ENCODE data around the gene GARNL3.

GARNL3 gene

DNA sequence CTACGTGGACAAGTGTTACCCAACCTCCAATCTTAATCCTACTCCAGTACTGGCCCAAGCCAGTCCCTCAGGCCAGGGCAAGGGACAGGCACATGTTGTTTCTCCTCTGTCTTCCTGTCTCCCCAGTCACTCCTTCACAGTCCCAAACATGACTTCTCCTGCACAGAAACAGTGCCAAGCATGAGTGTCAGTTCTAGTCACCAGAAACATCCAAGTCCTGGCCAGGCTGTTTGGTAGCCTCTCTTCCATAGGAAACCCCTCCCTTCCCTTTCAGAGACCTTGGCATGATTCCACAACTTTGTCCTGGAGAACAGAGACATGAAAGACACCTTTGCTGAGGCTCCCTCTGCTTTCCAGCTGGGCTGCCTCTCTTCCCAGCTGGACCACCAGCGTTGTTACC lies 76.1 kb downstream of the GARNL3 start:
- no peak overlapping the region for H3K4me3 ChIP-seq (replicated peaks; ENCODE audit: low read depth, low read length)
- TF ChIP-seq, protein P1, sequence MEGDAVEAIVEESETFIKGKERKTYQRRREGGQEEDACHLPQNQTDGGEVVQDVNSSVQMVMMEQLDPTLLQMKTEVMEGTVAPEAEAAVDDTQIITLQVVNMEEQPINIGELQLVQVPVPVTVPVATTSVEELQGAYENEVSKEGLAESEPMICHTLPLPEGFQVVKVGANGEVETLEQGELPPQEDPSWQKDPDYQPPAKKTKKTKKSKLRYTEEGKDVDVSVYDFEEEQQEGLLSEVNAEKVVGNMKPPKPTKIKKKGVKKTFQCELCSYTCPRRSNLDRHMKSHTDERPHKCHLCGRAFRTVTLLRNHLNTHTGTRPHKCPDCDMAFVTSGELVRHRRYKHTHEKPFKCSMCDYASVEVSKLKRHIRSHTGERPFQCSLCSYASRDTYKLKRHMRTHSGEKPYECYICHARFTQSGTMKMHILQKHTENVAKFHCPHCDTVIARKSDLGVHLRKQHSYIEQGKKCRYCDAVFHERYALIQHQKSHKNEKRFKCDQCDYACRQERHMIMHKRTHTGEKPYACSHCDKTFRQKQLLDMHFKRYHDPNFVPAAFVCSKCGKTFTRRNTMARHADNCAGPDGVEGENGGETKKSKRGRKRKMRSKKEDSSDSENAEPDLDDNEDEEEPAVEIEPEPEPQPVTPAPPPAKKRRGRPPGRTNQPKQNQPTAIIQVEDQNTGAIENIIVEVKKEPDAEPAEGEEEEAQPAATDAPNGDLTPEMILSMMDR (IDR thresholded peaks at IDR 0.05; ENCODE audit: low read depth, low read length, missing control alignments), result no peak
- DNase-seq (ENCODE audit: extremely low read depth, low read depth), result no peak

DNA sequence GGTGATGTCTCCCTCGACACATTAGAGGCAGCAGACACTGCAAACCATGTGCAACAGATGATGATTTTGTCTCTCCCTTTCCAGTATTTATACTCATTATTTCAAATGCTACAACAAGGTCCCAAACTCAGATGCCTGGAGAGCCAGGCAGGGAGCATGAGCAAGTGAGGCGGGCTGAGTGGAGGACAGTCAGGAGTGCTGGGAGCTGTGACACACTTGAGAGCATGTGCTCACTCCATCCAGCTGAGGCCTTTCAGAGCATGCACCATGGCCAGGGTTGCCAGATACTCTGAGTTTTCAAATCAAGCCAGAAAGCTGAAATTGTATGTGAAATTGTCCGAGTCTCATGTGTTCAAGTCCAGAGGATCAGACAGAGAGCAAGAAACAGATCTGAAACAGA lies 76.6 kb downstream of the GARNL3 start:
- TF ChIP-seq, protein P1 (IDR thresholded peaks at IDR 0.05; ENCODE audit: low read depth, low read length, missing control alignments), result no peak
- no peak overlapping the region for H3K4me3 ChIP-seq (replicated peaks; ENCODE audit: low read depth, low read length)
- DNase-seq (ENCODE audit: extremely low read depth, low read depth), result no peak

DNA sequence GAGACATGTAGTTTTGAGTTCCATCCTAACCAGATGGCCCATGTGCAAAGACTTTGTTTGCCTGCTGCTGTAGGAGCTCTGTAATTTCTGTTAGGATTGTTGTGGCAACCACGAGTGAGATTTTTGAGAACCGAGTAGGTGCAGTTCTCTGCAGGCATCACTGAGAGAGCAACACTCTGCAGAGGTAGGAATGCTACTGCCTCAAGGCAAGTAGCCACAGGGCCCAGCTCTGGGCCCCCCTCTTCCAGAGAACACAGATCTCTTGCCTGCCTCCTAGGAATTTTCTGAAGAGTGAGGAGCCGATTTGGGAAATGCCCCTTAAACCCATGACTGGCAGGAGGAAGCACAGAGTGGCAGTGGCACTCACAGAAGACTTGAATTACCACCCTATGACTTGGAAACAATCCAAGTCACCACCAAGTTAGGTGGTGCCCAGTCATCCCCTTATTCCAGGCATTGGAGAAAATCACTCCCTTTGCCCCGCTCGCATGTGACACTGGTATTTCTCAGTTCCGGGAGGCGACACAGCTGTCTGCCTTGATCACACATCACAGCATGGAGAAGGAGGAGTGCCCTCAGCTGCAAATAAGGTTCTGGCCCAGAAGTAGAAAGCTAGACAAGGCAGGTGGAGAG lies 79.9 kb downstream of the GARNL3 start:
- H3K4me3 ChIP-seq (replicated peaks; ENCODE audit: low read depth, low read length), result no peak overlapping the region
- TF ChIP-seq, protein P1 (IDR thresholded peaks at IDR 0.05; ENCODE audit: low read depth, low read length, missing control alignments), result no peak
- no peak for DNase-seq (ENCODE audit: extremely low read depth, low read depth)

DNA sequence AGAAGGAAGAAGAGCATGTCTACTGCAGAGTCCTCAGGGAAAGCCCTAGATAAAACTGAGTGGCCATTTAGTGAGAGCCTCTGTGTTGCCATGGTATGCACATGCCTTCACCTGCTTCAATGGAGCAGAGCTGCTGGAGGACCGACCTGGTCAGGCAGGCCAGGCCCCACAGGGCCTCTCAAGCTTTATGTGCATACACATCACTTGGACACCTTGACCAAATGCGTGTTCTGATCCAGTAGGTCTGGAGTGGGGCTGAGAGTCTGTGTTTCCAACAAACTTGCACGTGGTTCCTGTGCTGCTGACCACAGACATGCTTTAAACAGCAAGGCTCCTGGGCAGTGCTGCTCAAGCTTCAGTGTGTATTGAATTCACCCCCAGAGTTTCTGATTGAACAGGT lies 81.0 kb downstream of the GARNL3 start:
- TF ChIP-seq, protein P1 (IDR thresholded peaks at IDR 0.05; ENCODE audit: low read depth, low read length, missing control alignments), result no peak
- DNase-seq (ENCODE audit: extremely low read depth, low read depth), result no peak
- no peak overlapping the region for H3K4me3 ChIP-seq (replicated peaks; ENCODE audit: low read depth, low read length)

DNA sequence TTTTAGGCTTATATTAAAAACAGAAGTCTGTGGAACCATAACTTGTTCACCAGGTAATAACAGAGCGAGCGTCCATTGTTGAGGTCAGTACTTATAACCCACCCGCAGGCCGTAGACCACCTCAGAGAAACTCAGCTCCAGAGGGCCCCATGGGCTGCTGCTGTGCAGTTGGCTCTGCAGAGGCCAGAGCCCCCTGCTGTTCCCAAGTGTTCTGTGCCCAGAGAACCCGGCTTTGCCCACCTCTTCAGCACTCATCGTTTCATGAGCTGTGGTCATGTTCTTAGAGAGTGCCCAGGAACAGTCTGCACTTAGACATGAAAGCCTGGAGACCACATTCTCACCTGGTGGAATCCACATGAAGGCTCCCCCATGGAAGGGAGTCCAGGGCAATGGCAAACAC lies 82.0 kb downstream of the GARNL3 start:
- TF ChIP-seq, protein P1 (IDR thresholded peaks at IDR 0.05; ENCODE audit: low read depth, low read length, missing control alignments), result peak; percentile 41
- H3K4me3 ChIP-seq (replicated peaks; ENCODE audit: low read depth, low read length), result no peak overlapping the region
- no peak for DNase-seq (ENCODE audit: extremely low read depth, low read depth)

DNA sequence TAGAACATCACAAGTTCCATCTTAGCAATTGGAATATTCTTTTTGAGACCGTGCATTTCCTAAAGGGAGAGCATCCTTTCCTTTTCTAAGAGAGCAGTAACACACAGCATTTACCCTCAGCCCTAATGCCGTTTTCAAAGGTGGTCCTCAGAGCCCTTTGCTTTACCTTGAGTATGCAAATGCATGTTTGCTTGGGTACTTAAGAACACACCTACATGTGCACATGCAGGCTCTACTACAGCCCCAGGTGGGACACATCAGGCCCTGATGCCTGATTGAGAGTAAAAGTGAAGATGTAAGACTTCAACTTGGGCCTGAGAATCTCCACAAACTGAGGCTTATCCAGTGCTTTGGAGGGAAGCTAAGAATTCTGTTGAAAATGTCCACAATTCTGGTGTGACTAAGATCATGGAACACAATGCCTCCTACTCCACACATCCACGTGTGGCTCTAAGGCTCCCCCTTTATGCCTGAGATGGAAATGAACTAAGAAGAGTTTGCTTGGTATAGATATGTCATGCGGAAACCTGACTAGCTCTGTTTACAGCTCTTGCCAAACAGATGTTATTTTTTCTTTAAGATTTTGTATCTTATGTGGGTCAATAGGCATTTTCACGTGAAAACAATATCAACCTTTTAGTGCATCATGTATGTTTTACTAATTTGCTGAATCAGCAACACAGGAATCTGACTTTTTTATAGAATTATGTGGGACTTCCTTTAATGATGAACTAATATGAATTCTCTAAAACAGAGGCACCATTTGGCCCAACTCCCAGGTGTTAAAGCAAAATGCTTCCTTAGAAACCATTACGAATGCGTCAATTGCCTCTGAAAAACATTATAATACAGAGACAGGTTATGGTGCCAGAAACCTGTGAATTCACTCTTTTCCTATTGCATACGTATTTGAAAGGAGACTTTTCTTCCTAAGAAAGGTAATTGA lies 83.5 kb downstream of the GARNL3 start:
- no peak overlapping the region for H3K4me3 ChIP-seq (replicated peaks; ENCODE audit: low read depth, low read length)
- TF ChIP-seq, protein P1 (IDR thresholded peaks at IDR 0.05; ENCODE audit: low read depth, low read length, missing control alignments), result peak; percentile 62
- peak; percentile 39 for DNase-seq (ENCODE audit: extremely low read depth, low read depth)
